ENCODE measurements around the gene HHAT.

DNA sequence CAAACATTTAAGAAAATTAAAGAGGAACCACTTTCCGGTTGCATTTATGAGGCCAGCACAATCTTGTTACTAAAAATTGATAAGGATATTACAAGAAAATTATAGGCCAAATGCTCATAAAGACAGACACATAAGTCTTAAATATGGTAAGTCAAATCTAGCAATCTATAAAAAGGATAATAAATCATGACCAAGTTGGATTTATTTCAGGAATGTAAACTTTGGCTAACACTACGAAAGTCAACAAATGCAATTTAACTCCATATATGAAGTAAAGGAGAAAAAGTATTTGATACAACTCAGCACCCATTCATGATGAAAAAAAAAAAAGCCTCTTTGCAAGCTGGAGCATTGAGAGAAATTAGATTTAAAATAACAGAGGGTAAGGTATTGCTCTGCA is 6.3 kb downstream of the HHAT start:
- no peak for TF ChIP-seq RCOR1 (IDR thresholded peaks at IDR 0.05; ENCODE audit: insufficient replicate concordance, low read length)
- TF ChIP-seq CTCF (conservative IDR thresholded peaks at IDR 0.05; ENCODE audit: low read depth, low read length) = no peak
- no peak for TF ChIP-seq CEBPB (IDR thresholded peaks at IDR 0.05; ENCODE audit: low read depth, low read length)
- TF ChIP-seq POLR2A (IDR thresholded peaks at IDR 0.05; ENCODE audit: low read depth, low read length) = no peak
- TF ChIP-seq RFX5 (IDR thresholded peaks at IDR 0.05; ENCODE audit: low read depth, low read length) = no peak
- TF ChIP-seq BHLHE40 (IDR thresholded peaks at IDR 0.05; ENCODE audit: low read depth, low read length) = no peak
- no peak for TF ChIP-seq USF2 (IDR thresholded peaks at IDR 0.05; ENCODE audit: low read depth, low read length)
- TF ChIP-seq ELK1 (IDR thresholded peaks at IDR 0.05; ENCODE audit: borderline replicate concordance, low read depth, low read length) = no peak
- no peak for TF ChIP-seq RAD21 (IDR thresholded peaks at IDR 0.05; ENCODE audit: low read length)
- TF ChIP-seq MXI1 (IDR thresholded peaks at IDR 0.05; ENCODE audit: borderline replicate concordance, low read depth, low read length) = no peak
- TF ChIP-seq SMC3 (IDR thresholded peaks at IDR 0.05; ENCODE audit: low read depth, low read length) = no peak
- TF ChIP-seq CHD1 (IDR thresholded peaks at IDR 0.05; ENCODE audit: low read depth, low read length) = no peak
- TF ChIP-seq NFE2L2 (IDR thresholded peaks at IDR 0.05; ENCODE audit: low read depth, low read length) = no peak
